Dermis microvascular lymphatic vessel endothelial cell (primary cell): ENCODE results near the gene GRB14. TPM values are rescaled to one million over a fixed set of nuclear protein-coding genes. Genes with fewer than 3 reads are reported as not detected.

Experiments
- DNase-seq, 2 donors: peaks; one replicate each; pipeline versions ENCODE4 v3.0.0 to v3.0.0-alpha.2; 2010; ENCODE audit warnings: low read depth in 2 of 2
- total RNA-seq: library from RNA; depleted of rRNA; stranded (reverse); fragments of >200 nt; gene quantifications from 2 replicates; pipeline ENCODE4 v1.2.1, GENCODE V29; 2014

GRB14 gene
- total RNA-seq, 1 donor from 2014 or later: 0.64 TPM

DNA sequence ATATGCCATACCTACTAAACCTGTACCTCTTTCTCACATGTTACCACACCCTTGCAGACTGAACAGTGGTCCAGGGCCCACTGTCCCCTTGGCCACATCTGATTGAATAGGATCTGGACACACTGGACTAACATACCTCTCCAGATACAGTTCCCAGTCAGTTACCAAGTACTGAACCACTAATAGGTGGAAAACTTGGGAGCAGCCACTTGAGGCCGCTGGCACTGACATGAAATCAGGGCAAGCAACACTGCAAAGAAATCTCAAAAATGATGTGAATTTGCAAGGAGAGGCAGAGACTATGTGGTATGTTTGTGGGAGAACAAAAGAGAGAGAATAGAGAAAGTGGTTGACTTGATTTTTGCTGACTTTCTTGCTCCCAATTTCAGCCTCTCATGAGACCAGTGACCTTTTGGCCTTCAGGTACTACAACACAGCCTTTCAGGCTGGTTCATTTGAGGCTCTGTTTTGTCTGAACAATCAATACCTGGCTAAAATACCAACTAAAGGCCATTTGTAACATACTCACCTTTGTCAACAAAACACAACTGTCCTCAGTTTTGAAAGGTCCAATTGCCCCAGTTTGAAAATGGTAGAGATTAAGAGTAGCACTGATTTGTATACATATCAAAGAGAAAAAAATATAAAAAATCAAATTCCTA is 7.8 kb downstream of the GRB14 start:
- DNase-seq: no peak

DNA sequence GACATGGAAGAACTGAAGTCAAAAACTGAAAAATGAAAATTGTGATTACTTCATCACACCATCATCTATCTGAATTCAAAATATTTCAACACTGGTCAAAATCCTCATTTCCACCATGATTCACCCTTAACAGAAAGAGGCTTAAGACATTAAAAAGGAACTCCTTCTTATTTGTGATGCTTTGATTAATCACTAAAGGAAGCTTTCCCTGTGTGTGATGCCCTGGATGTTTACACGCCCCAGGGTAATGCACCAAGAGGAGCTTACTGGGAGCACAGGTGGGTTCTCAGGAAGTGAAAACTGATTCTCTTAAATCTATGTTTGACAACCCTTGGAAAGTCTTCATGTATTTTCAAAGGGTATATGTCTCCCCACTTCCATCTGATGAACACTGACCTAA is 11.5 kb downstream of the GRB14 start:
- no peak for DNase-seq

DNA sequence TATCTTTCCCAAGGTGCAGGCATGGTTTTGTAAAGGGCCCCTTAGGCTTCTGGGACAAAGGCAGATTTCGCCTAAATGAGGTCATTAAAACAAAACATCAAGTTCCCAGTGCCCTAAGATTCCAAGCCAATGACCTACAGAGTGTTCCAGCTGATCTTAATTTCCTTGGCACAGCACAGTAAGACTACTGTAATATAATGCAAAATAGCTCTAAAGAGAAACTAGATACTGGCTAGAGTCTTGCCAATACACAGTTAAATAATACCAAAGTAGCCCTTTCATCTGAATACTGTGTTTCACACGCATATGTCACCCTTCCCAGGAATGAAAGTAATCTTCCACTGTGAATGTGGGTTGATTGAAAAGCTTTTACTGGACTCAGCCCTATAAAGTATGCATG is 14.7 kb downstream of the GRB14 start:
- DNase-seq: no peak

DNA sequence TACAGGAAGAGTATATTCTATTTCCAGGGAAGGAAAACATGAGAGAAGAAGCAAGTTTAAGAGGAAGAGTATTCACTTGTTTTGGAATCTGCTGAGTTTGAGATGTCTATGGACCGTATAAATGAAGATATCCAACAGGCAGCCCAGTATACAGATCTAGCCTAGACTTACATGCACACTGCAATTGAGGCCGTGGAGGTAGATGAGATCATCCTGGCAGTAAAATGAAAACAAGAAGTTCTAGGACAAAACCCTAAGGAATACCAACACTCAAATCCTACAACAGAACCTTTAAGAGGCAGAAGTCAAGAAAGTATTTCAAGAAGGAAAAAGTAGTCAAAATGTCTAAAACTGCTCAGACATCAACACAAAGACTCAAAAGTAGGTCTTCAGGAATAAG is 16.0 kb downstream of the GRB14 start:
- no peak for DNase-seq

DNA sequence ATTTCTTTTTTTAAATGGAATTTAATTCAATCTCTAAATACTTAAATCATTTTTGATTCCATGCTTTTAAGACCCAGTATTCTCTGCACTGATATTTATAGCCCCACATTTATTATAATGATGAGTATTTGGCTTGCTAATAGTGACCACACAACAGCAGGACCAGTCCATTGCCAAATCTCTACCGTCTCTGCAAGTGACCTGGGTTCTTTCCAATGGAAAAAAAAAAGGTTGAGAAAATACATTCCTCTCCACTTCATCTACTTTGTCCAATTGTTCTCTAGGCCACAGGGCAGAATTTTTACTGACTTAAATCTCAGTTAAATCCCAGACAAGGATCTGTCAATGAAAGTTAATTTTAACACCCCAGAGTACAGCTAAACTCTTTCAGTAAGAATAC is 20.5 kb downstream of the GRB14 start:
- DNase-seq: no peak

DNA sequence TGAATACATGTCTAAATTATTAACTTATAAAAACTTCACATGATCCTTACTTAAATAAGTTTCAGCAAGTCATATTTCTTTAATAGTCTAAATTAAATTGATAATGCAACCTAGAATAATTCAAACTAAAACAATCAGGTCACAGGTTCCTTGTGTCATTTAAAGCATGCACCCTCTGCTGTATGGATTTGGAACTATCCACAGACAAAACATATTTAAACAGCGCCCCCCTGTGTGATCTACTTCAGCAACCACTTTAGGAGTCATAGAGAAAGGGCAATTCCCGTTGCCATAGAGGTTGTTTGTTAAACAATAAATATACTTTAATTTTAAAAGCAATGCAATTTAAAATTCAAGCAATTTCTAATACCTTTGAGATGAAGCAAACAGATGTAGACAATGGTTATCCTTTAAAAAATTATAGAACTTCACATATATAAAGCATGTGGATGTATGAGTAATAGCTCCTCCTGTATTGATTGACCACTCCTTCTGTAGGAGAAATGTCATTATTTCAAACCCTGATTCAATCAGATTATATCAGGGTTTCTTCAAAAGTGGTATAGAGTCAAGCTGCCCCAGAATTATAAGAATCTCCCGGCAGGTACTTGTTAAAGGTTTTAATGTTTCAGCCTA is 21.2 kb downstream of the GRB14 start:
- DNase-seq: peak; percentile 81 to 91

DNA sequence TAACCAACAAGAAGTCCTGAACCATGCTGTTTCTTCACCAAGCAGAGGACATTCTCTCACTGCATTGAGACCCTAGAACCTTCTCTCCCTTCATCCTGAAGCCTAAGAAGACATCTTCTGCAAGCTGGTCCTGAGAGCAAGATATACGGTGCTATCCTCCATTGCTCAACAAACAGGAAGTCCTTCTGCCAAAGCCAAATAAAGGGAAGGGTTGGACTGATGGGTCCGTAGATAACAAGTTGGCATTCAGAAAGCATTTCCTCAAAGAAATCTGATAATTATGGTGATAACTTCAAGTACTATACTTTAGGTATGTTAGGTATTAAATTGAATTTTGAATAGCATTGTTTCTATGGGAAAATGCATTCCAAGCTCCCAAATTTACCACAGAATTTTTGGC is 23.3 kb downstream of the GRB14 start:
- DNase-seq: no peak

DNA sequence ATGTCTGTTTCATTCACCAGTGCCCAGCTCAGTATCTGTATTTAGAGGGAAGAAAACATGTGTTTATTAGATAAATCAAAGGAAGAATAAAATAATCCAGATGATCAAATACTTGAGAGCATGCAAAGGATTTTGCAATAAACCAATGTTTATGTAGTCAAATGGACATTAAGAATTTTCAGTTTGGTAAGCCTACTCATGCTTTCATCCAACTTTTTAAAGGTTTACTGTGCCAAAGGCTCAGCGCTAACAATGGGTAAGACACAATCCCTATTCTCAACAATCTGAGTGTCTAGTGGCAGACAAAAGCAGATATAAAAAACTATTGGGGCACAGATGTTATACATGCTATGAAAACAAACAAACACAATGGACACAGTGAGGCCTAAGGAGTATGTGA is 26.3 kb downstream of the GRB14 start:
- DNase-seq: no peak

DNA sequence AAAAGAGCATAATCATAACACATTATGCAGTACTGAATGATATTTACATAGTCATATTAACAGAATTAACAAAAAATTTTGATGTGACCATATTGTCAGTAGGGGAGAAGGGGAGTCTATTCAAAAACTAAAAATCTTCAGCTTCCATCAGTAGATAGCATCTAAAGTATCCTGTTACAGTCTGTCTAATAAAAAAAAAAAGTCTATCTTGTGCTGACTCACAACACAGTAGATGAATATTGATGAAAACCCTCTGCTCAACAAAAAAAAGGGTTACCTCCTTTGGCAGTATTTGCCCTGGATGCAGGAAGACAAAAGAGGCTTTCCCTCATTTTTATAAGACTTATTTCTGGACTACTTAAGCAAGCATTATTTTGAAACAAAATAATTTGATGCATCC is 27.3 kb downstream of the GRB14 start:
- DNase-seq: no peak

DNA sequence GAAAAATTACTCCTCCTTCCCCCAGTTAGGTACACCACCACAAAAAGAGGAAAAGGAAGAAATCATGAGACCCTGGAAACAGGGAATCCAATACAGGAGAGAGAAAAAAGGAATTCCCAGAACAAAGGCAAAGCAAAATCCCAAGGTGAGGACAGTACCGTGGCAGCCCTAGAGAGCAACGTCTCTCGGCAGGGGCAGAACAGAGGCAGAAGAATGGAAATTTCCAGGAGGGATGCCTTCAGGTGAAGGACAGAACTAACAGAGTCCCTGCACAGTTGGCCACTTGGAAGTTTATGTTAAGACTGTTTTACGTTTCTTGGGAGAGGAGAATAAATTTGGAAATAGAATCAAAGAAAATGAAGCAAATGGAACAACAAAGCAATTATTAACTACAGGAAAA is 27.7 kb downstream of the GRB14 start:
- no peak for DNase-seq

DNA sequence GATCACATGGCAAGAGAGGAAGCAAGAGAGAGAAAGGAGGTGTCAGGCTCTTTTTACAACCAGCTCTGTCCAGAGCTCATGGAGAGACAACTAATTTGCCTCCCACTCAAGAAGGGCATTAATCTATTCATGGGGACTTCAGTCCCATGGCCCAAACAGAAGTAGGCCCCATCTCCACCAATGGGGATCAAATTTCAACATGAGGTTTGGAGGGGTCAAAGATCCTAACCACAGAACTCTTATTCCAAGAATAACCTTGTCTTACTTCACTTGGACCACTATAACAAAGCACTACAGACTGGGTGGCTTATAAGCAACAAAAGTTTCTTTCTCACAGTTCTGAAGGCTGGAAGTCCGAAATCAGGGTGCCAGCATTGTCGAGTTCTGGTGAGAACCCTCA is 31.8 kb downstream of the GRB14 start:
- DNase-seq: no peak

DNA sequence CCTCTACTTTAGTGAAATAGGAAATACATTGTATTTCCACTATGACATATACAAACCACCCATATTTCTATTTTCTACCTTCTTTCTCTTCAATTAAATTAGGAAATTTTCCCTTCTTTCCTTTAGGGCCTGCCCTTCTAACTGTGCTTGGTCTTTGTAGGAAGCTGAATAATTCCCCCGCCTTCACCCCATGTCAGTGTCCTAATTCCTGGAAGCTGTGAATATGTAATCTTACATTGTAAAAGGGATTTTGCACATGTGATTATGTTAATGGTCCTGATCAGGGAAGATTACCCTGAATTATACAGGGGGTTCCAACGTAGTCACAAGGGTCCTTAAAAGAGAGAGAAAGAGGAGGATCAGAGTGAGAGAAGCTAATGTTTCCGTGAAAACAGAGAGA is 40.2 kb downstream of the GRB14 start:
- no peak for DNase-seq

DNA sequence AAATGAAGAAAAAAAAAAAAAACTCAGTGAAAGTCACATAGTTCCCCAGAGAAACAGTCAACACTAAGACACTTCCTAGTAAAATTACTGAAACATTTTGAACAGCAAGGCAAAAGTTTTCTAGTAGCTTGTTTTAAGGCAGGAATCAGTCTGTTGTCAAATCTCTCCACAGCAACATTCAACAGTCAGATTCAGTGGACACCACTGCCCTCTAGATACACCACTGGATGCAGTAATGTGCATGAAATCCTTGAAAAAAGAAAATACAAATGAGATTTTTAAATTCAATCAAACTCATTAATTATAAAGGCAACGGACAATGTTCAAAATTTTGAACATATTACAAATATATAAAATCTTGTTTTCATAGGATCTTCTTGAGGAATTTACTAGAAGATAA is 46.4 kb downstream of the GRB14 start:
- peak in 1 of 2 donors; percentile 37 for DNase-seq

DNA sequence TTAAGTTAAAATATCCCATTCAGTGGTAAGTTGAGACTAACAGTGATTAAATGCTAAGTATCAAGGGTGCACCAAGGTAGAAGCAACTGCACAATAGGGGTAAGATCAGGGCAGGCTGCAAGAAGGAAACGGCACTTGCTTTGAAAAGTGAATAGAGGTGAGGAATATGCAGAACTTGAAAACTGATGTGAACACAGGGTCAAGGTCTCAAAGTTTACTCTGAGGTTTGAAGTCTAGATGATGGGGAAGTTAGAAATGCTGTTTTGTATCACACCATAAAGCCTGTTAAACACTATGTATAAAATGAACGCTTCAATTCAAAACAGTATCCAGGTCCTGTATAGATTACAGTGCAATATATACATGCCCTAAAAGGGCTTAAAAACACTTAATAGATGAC is 50.8 kb downstream of the GRB14 start:
- DNase-seq: no peak

DNA sequence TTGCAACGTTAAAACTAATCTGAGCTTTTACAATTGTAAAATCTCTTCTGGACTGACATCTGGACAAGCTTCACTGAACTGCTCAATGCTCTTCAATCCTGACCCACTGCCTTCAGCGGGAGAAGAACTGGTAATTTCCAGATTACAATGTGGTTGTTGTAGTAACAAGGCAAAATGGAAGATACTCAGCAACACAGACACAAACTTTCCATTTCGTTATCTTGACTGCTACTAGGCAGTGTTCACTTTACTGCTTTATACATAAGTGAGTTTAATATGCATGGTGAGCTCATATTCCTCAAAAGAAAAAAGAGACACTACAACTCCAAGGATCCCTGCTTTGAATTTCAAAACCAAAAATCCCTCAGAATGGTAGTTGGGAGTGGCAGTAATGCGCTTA is 51.9 kb downstream of the GRB14 start:
- no peak for DNase-seq

DNA sequence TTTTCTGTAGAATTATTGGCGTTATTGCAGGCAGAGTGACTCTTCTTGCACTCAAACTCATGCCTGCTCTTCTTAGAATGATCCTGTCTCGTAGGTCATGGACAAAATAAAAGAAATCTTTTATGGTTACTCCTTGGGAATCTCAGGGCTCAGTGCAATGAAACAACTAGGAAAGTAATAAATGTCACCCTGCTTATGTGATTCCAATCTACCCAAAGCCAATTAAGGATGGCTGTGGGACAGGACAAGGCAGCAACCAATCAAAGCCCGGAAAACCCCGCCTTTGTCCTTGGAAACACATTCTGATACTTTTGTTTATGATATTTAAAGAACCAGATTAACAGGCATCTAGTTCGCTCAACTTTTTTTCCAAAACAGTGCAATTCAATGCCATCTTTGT is 53.0 kb downstream of the GRB14 start:
- no peak for DNase-seq

DNA sequence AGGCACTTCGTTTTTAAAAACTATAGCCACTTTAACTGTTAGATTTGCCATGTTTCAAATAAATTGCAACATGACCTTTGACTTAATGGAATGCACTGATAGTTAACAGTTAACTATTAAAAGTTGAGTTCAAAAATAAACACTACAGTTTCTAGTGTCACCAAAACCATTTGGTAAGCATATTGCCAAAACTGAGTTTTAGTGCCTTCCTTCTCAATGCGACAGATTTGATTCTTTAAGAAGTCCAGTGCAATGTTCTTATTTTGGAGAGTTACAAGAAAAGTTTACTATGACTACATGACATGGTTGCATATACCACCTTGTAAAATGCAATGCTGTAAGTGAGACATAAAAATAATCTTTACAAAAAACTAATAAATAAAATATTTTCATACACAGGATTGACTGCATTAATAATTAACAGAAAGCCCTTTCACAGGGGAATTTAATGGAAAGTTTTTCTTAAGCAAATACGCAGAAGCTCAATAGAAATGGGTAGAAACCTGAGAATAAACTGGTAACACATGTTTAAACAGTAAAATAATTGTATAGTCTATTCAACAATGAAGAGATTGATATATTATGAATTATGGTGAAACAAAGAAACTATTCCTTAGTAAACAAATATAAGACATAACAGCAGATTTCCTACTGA is 53.8 kb downstream of the GRB14 start:
- no peak for DNase-seq

DNA sequence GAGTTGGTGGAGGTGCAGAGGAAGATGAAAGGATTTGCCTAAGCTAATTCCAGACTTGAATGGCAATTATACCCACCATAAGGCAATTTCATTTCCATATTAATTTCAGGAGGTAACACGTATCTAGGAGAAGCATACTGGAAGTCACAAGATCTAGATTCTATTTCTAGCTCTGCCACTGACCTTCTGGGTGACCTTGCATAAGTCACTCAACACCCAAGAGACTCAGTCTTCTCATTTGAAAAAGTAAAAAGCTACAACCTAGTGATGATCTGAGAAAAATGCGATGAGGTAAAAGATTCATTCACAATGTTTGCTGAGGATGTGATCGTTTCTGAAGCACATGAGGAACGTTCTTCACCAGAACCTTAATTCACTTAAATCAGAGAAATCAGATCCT is 55.9 kb downstream of the GRB14 start:
- DNase-seq: peak in 1 of 2 donors; percentile 54

DNA sequence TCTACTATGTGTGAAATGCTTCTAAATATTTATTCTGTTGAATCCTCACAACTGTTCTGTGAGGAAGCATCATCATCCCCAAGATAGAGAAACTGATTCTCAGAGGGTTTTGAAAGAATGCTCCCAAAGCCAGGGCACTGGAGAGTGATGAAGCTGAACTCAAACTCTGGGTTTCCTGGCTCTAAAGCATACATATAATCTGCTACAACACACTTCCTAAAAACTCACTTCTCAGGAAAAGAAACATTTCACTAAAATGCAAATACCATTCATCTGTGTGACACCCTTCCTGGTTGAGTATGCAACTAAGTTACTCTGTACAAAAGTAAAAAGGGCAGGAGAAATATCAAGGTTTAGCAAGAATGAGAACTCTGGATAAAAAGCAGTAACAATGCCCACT is 58.6 kb downstream of the GRB14 start:
- peak; percentile 30 to 79 for DNase-seq

DNA sequence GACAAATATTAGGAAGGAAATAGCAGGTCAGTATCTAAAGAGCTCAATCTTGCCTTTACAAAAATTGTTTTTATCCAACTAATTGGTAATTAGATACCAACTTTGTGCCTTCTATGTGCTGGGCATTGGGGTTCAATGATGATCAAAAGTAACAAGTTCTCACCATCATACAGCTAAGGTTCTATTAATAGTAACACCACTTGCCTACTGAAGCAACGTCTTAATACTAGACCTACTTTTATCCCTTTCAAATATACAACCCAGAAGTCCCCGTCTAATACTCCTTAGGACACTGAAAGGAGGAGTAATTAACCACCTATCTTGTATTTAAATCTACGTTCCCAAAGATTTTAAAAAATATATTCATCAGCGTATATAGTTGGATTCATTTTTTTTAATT is 59.3 kb downstream of the GRB14 start:
- DNase-seq: no peak

DNA sequence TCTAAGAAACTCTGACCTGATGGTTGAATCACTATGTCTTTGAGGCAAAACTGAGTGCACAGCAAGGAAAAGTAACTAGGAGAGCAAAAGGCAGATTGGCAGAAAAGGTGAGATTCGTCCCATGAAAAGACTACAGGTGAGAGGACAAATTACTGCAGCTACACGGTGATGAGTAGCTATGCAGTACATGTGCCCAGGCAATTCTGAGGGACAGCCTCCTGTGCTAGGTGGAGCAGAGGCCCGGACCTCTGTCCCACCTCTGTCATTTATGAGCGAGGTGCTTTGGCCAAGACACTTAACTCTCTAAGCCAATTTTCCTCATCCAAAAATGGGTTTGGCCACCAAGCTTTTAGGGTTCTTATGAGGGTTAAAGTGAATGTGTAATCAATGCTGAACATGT is 59.9 kb downstream of the GRB14 start:
- no peak for DNase-seq

DNA sequence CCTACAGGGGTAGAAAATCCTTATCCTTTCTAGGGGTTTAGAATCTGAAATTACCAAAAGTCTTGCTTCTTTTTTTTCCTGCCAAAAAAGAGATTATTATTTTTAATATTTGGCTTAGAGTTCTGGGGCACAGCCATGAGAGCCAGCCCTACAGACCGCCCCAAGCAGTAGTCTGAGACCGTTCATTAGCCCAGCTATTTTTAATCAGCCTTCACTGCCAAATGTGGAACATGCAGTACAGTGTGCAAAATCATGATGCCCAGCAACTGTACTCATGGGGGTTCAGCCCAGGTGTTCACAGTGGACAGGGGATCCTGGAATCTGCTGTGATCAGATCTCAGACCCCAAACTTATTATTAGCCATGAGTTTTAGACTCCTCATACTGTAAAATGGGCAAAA is 60.4 kb downstream of the GRB14 start:
- DNase-seq: no peak

DNA sequence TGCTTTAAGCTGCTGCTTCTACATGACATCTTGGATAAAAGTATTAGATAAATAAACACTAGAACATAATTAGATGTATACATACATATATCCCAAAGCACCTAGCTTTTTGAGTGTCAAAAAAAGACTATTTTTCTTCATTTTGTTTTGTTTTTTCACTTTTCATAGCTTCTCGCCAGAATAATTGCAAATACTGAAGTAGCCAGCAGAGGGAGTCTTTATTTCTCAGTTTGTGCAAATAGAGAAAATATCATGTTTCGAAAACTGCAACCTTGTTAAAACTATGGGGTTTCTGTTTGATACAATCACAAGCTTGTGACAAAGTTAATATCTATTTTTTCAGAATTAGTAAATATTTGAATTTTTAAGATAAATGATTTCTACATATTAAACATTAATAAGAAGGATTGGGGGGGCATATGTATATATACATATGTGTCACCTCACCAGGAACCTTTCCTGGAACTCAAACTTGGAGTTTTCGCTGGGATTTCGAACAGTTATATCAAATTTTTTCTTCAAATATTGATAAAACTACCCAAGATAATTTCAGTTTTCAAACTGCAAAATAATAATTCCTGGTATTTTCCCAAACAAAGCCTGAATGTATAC is 61.0 kb downstream of the GRB14 start:
- DNase-seq: peak; percentile 22 to 47
